HepG2 (cell line): Measurements from ENCODE around the gene TOE1. TPM values are rescaled to one million over a fixed set of nuclear protein-coding genes. Genes with fewer than 3 reads are reported as not detected.

Experiments
- MAFG ChIP-seq: sonication (generic); formaldehyde crosslinking; IDR thresholded peaks from 2 replicates; pipeline ENCODE4 v1.5.1; 2020; ENCODE audit warnings: mild to moderate bottlenecking, missing genetic modification reagents
- NFATC3 ChIP-seq: sonication (generic); formaldehyde crosslinking; IDR thresholded peaks from 2 replicates; pipeline ENCODE4 v1.5.1; 2020; ENCODE audit warnings: mild to moderate bottlenecking, missing genetic modification reagents
- PRDM15 ChIP-seq: sonication (generic); formaldehyde crosslinking; IDR thresholded peaks from 2 replicates; pipeline ENCODE4 v1.4.0; 2020; ENCODE audit warnings: missing genetic modification reagents
- RXRB ChIP-seq: IDR thresholded peaks from 2 replicates; pipeline ENCODE4 v1.6.1; 2016; ENCODE audit warnings: borderline replicate concordance, missing genetic modification reagents, missing compliant biosample characterization
- SAFB2 ChIP-seq: sonication (generic); formaldehyde crosslinking; IDR thresholded peaks from 2 replicates; pipeline ENCODE4 v1.5.1; 2020; ENCODE audit warnings: missing genetic modification reagents, low read depth, mild to moderate bottlenecking, borderline replicate concordance
- SATB2 ChIP-seq: sonication (generic); formaldehyde crosslinking; IDR thresholded peaks from 2 replicates; pipeline ENCODE4 v1.5.0; 2020; ENCODE audit warnings: missing genetic modification reagents
- SP5 ChIP-seq: IDR thresholded peaks from 2 replicates; pipeline ENCODE4 v1.6.1; 2016; ENCODE audit warnings: low read depth, borderline replicate concordance
- ZBTB44 ChIP-seq: sonication (generic); formaldehyde crosslinking; IDR thresholded peaks from 2 replicates; pipeline ENCODE4 v1.4.0; 2020; ENCODE audit warnings: missing genetic modification reagents
- ZFP41 ChIP-seq: sonication (generic); formaldehyde crosslinking; IDR thresholded peaks from 2 replicates; pipeline ENCODE4 v1.4.0; 2020; ENCODE audit warnings: mild to moderate bottlenecking, missing genetic modification reagents, borderline replicate concordance
- ZNF225 ChIP-seq: sonication (generic); formaldehyde crosslinking; IDR thresholded peaks from 2 replicates; pipeline ENCODE4 v1.4.0; 2020; ENCODE audit warnings: mild to moderate bottlenecking, missing genetic modification reagents
- ZNF530 ChIP-seq: sonication (generic); formaldehyde crosslinking; IDR thresholded peaks from 2 replicates; pipeline ENCODE4 v1.5.0; 2020; ENCODE audit warnings: low read depth, mild to moderate bottlenecking, missing genetic modification reagents
- ZNF589 ChIP-seq: sonication (generic); formaldehyde crosslinking; conservative IDR thresholded peaks from 2 replicates; pipeline ENCODE4 v1.8.0; 2022; ENCODE audit warnings: mild to moderate bottlenecking, moderate library complexity, missing genetic modification reagents
- ZNF879 ChIP-seq: sonication (generic); formaldehyde crosslinking; IDR thresholded peaks from 2 replicates; pipeline ENCODE4 v1.8.1; 2023; ENCODE audit warnings: missing genetic modification reagents
- polyA plus RNA-seq, 8 experiments: library from polyadenylated mRNA; depleted of rRNA in 3 of 8; stranded (reverse) in 7 of 8; unstranded in 1 of 8; fragments of >200 nt; fragmentation: Illumina TruSeq in 4 of 8; extraction: Trizol in 4 of 8; gene quantifications; 2 replicates each; pipeline versions ENCODE4 v1.2.1 to v1.2.3, GENCODE V29; 2011 to 2016; ENCODE audit warnings: low read depth in 4 of 8, missing spikeins in 1 of 8, mixed read lengths in 1 of 8; ENCODE audit not compliant: insufficient read depth in 1 of 8
- total RNA-seq, 5 experiments: library from RNA; depleted of rRNA; stranded (reverse); fragments of >200 nt; fragmentation: Illumina TruSeq; extraction: Trizol; gene quantifications; 2 replicates each; pipeline ENCODE4 v1.2.3, GENCODE V29; 2016; ENCODE audit warnings: low read depth in 1 of 5
- TF ChIP-seq, protein P1 (sequence below), 2 experiments: sonication (generic) in 1 of 2; formaldehyde crosslinking in 1 of 2; IDR thresholded peaks; 2 replicates each; pipeline versions ENCODE4 v1.5.1 to v1.6.1; 2011 to 2020; ENCODE audit warnings: borderline replicate concordance in 1 of 2, low read depth in 1 of 2, low read length in 1 of 2, mild to moderate bottlenecking in 1 of 2, missing genetic modification reagents in 1 of 2, moderate library complexity in 1 of 2
- TF ChIP-seq, protein P2 (sequence below): sonication (generic); formaldehyde crosslinking; IDR thresholded peaks from 2 replicates; pipeline ENCODE4 v1.5.1; 2020; ENCODE audit warnings: missing genetic modification reagents, mild to moderate bottlenecking, borderline replicate concordance
- TF ChIP-seq, protein P3 (sequence below): sonication (generic); formaldehyde crosslinking; IDR thresholded peaks from 2 replicates; pipeline ENCODE4 v1.4.0; 2020; ENCODE audit warnings: mild to moderate bottlenecking, missing genetic modification reagents

Gene TOE1
- total and polyA plus RNA-seq, 2 of the 13 experiments (the other 11 are each of a cell fraction or from before 2014, with no cell fraction given): 14.1 to 19.0 TPM

GRCh38 chr1:45339789-45340558 lies at the start of gene TOE1, which contains the start of gene MUTYH (continued):
- TF ChIP-seq, protein P1, sequence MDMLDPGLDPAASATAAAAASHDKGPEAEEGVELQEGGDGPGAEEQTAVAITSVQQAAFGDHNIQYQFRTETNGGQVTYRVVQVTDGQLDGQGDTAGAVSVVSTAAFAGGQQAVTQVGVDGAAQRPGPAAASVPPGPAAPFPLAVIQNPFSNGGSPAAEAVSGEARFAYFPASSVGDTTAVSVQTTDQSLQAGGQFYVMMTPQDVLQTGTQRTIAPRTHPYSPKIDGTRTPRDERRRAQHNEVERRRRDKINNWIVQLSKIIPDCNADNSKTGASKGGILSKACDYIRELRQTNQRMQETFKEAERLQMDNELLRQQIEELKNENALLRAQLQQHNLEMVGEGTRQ (IDR thresholded peaks at IDR 0.05; ENCODE audit: low read depth, low read length): no peak
- TF ChIP-seq, protein P1 (CRISPR knock-in tag; IDR thresholded peaks at IDR 0.05; ENCODE audit: borderline replicate concordance): peak; percentile 73; the same call in 1 of the 2 replicates
- TF ChIP-seq ZNF530 (no peak), SATB2 (CRISPR knock-in tag) (no peak), ZBTB44 (no peak), MAFG (no peak), ZNF225 (CRISPR knock-in tag) (0 out of 2 replicates have a peak, but pooled peaks have one; percentile 53), SAFB2 (peak; percentile 55), SP5 (CRISPR knock-in tag) (peak; percentile 25; the same call in 1 of the 2 replicates), PRDM15 (no peak), ZFP41 (CRISPR knock-in tag) (no peak; the same call in 1 of the 2 replicates), RXRB (CRISPR knock-in tag) (peak; percentile 25; the same call in 1 of the 2 replicates), ZNF589 (CRISPR knock-in tag) (peak; percentile 54), ZNF879 (CRISPR knock-in tag) (no peak), NFATC3 (CRISPR knock-in tag) (no peak)
- TF ChIP-seq, protein P2, sequence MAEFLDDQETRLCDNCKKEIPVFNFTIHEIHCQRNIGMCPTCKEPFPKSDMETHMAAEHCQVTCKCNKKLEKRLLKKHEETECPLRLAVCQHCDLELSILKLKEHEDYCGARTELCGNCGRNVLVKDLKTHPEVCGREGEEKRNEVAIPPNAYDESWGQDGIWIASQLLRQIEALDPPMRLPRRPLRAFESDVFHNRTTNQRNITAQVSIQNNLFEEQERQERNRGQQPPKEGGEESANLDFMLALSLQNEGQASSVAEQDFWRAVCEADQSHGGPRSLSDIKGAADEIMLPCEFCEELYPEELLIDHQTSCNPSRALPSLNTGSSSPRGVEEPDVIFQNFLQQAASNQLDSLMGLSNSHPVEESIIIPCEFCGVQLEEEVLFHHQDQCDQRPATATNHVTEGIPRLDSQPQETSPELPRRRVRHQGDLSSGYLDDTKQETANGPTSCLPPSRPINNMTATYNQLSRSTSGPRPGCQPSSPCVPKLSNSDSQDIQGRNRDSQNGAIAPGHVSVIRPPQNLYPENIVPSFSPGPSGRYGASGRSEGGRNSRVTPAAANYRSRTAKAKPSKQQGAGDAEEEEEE (CRISPR knock-in tag): no peak
- TF ChIP-seq, protein P3, sequence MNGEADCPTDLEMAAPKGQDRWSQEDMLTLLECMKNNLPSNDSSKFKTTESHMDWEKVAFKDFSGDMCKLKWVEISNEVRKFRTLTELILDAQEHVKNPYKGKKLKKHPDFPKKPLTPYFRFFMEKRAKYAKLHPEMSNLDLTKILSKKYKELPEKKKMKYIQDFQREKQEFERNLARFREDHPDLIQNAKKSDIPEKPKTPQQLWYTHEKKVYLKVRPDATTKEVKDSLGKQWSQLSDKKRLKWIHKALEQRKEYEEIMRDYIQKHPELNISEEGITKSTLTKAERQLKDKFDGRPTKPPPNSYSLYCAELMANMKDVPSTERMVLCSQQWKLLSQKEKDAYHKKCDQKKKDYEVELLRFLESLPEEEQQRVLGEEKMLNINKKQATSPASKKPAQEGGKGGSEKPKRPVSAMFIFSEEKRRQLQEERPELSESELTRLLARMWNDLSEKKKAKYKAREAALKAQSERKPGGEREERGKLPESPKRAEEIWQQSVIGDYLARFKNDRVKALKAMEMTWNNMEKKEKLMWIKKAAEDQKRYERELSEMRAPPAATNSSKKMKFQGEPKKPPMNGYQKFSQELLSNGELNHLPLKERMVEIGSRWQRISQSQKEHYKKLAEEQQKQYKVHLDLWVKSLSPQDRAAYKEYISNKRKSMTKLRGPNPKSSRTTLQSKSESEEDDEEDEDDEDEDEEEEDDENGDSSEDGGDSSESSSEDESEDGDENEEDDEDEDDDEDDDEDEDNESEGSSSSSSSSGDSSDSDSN (CRISPR knock-in tag): peak; percentile 92
